ENCODE data around the gene FXYD1.
"Not testable (repeated sequence)": the region's sequence is repeated elsewhere in the genome, so short reads cannot be mapped to it uniquely, and the experiment has no call there.

GRCh38 chr19:35103614-35104013 is 35.0 kb upstream of the FXYD1 start:
- not testable (repeated sequence) for TF ChIP-seq CTCF, EZH2, EZH2phosphoT487 (IDR thresholded peaks at IDR 0.05)

Data from neural progenitor cell (in vitro differentiated cells).